ENCODE results near the gene PPM1L.

DNA sequence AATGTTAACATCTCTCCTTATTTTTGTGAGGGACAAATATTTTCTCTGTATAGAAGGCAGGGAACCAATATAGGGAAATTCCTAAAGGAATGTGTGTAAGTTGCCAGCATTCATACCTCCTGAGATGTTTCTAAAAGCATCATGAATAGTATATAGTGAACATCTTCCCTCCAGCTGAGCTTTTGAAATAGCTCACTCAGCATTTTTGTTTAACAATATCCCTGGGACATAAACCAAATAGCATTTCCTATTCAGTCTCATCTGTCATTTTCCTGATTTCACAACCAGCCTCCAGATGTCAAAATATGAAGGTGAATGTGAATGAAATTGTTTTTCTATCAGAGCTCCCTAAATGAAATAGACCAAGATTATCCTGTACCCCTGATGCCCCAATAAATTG, 137.2 kb downstream of the PPM1L start:
- TF ChIP-seq CEBPB (IDR thresholded peaks at IDR 0.05; ENCODE audit: low read depth) (no peak), JUND (IDR thresholded peaks at IDR 0.05) (no peak), SIN3A (IDR thresholded peaks at IDR 0.05; ENCODE audit: low read depth) (no peak), POLR2A (IDR thresholded peaks at IDR 0.05; ENCODE audit: borderline replicate concordance, extremely low read depth, insufficient read depth, insufficient read length) (no peak), EGR1 (IDR thresholded peaks at IDR 0.05; ENCODE audit: low read depth) (no peak)
- TF ChIP-seq, protein P1, sequence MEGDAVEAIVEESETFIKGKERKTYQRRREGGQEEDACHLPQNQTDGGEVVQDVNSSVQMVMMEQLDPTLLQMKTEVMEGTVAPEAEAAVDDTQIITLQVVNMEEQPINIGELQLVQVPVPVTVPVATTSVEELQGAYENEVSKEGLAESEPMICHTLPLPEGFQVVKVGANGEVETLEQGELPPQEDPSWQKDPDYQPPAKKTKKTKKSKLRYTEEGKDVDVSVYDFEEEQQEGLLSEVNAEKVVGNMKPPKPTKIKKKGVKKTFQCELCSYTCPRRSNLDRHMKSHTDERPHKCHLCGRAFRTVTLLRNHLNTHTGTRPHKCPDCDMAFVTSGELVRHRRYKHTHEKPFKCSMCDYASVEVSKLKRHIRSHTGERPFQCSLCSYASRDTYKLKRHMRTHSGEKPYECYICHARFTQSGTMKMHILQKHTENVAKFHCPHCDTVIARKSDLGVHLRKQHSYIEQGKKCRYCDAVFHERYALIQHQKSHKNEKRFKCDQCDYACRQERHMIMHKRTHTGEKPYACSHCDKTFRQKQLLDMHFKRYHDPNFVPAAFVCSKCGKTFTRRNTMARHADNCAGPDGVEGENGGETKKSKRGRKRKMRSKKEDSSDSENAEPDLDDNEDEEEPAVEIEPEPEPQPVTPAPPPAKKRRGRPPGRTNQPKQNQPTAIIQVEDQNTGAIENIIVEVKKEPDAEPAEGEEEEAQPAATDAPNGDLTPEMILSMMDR (IDR thresholded peaks at IDR 0.05 in 2 of 3, conservative IDR thresholded peaks at IDR 0.05 in 1 of 3; ENCODE audit: borderline replicate concordance in 1 of 3, insufficient read depth in 1 of 3, low read depth in 2 of 3, low read length in 2 of 3) = no peak
- TF ChIP-seq, protein P2, sequence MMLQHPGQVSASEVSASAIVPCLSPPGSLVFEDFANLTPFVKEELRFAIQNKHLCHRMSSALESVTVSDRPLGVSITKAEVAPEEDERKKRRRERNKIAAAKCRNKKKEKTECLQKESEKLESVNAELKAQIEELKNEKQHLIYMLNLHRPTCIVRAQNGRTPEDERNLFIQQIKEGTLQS (IDR thresholded peaks at IDR 0.05) = no peak
- TF ChIP-seq, protein P3, sequence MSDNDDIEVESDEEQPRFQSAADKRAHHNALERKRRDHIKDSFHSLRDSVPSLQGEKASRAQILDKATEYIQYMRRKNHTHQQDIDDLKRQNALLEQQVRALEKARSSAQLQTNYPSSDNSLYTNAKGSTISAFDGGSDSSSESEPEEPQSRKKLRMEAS (IDR thresholded peaks at IDR 0.05) = no peak

Measured in HCT116 (cell line).